Neural cell (in vitro differentiated cells): ENCODE results near the gene MBD5. TPM values are rescaled to one million over a fixed set of nuclear protein-coding genes. Genes with fewer than 3 reads are reported as not detected.
A peak's percentile ranks its signal among the peaks of the same experiment; 100 is the strongest.

Source experiments
- H2AFZ ChIP-seq: fragments of 200-600, 300-800 bp; sonication (generic), shearing (Covaris generic); 2 replicates; pipeline ENCODE4 v1.6.0; 2014; ENCODE audit warnings: low read depth, mild to moderate bottlenecking, antibody characterized with exemption, low read length, moderate library complexity
- H3F3A ChIP-seq: fragments of 200-600 bp; shearing (Covaris generic); 2 replicates; pipeline ENCODE4 v1.6.1; 2016; ENCODE audit warnings: mild to moderate bottlenecking, moderate library complexity, mixed read lengths, antibody characterized with exemption, low read length; ENCODE audit not compliant: insufficient read depth, poor library complexity, severe bottlenecking
- H3K27ac ChIP-seq: fragments of 200-600, 300-800 bp; sonication (generic), shearing (Covaris generic); 2 replicates; pipeline ENCODE4 v1.5.1; 2014; ENCODE audit warnings: mild to moderate bottlenecking, low read length, moderate library complexity
- H3K27me3 ChIP-seq: fragments of 300-800, 200-600 bp; sonication (generic), shearing (Covaris generic); 2 replicates; pipeline ENCODE4 v1.6.0; 2014; ENCODE audit warnings: mild to moderate bottlenecking, low read depth, low read length, moderate library complexity; ENCODE audit not compliant: insufficient read depth
- H3K36me3 ChIP-seq: fragments of 300-800, 200-600 bp; sonication (generic), shearing (Covaris generic); 2 replicates; pipeline ENCODE4 v1.5.1; 2014; ENCODE audit warnings: mild to moderate bottlenecking, antibody characterized with exemption, low read length, moderate library complexity; ENCODE audit not compliant: insufficient read depth
- H3K4me2 ChIP-seq: fragments of 300-800, 200-600 bp; sonication (generic), shearing (Covaris generic); 2 replicates; pipeline ENCODE4 v1.6.0; 2014; ENCODE audit warnings: mild to moderate bottlenecking, low read length
- H3K4me3 ChIP-seq: fragments of 300-800, 200-600 bp; sonication (generic), shearing (Covaris generic); 2 replicates; pipeline ENCODE4 v1.5.1; 2014; ENCODE audit warnings: mild to moderate bottlenecking, low read length, moderate library complexity
- H3K79me2 ChIP-seq: fragments of 200-600 bp; shearing (Covaris generic); replicated peaks from 2 replicates; pipeline ENCODE4 v1.6.0; 2014; ENCODE audit warnings: mild to moderate bottlenecking, low read length, moderate library complexity; ENCODE audit not compliant: insufficient read depth
- H3K9ac ChIP-seq: fragments of 300-800, 200-600 bp; sonication (generic), shearing (Covaris generic); 2 replicates; pipeline ENCODE4 v1.6.1; 2016; ENCODE audit warnings: mild to moderate bottlenecking, low read length, mixed read lengths
- H3K9me2 ChIP-seq: fragments of 200-600 bp; shearing (Covaris generic); 2 replicates; pipeline ENCODE4 v1.6.1; 2016; ENCODE audit warnings: mild to moderate bottlenecking, low read length, mixed read lengths; ENCODE audit not compliant: insufficient read depth
- H3K9me3 ChIP-seq: fragments of 200-600, 300-800 bp; sonication (generic), shearing (Covaris generic); 2 replicates; pipeline ENCODE4 v1.6.1; 2016; ENCODE audit warnings: mild to moderate bottlenecking, mixed run types, low read length, moderate library complexity, mixed read lengths
- H4K20me1 ChIP-seq: fragments of 200-600 bp; shearing (Covaris generic); 2 replicates; pipeline ENCODE4 v1.6.1; 2016; ENCODE audit warnings: mild to moderate bottlenecking, mixed run types; ENCODE audit not compliant: insufficient read depth
- EP300 ChIP-seq: fragments of 450-650 bp; conservative IDR thresholded peaks from 2 replicates; pipeline ENCODE4 v1.6.1; 2014; ENCODE audit warnings: antibody characterized with exemption, mild to moderate bottlenecking, moderate library complexity; ENCODE audit not compliant: poor library complexity, severe bottlenecking
- EZH2 ChIP-seq: fragments of 200-600, 300-800 bp; shearing (Covaris generic), sonication (generic); IDR thresholded peaks from 2 replicates; pipeline ENCODE4 v1.6.1; 2014; ENCODE audit warnings: antibody characterized with exemption, low read length, borderline replicate concordance, mild to moderate bottlenecking; ENCODE audit not compliant: insufficient read depth, poor library complexity, severe bottlenecking
- MXI1 ChIP-seq: fragments of 450-650 bp; conservative IDR thresholded peaks from 2 replicates; pipeline ENCODE4 v1.6.1; 2014; ENCODE audit warnings: antibody characterized with exemption, mild to moderate bottlenecking; ENCODE audit not compliant: poor library complexity, severe bottlenecking
- POLR2AphosphoS5 ChIP-seq: IDR thresholded peaks from 2 replicates; pipeline ENCODE4 v1.6.1; 2012
- RAD21 ChIP-seq: fragments of 450-650 bp; conservative IDR thresholded peaks from 2 replicates; pipeline ENCODE4 v1.6.1; 2014; ENCODE audit warnings: antibody characterized with exemption, mild to moderate bottlenecking, moderate library complexity
- SMC3 ChIP-seq: fragments of 450-650 bp; conservative IDR thresholded peaks from 2 replicates; pipeline ENCODE4 v1.6.1; 2014; ENCODE audit warnings: antibody characterized with exemption, mild to moderate bottlenecking, moderate library complexity; ENCODE audit not compliant: poor library complexity
- TAF1 ChIP-seq: IDR thresholded peaks from 2 replicates; pipeline ENCODE4 v1.6.1; 2012; ENCODE audit warnings: low read depth
- polyA plus RNA-seq: library from polyadenylated mRNA; depleted of rRNA; stranded (reverse); fragments of >200 nt; gene quantifications from 2 replicates; pipeline ENCODE4 v1.2.3, GENCODE V29; 2014
- TF ChIP-seq, protein P1 (sequence below): fragments of 450-650 bp; IDR thresholded peaks from 2 replicates; pipeline ENCODE4 v1.5.1; 2014; ENCODE audit warnings: antibody characterized with exemption, mild to moderate bottlenecking, moderate library complexity; ENCODE audit not compliant: poor library complexity, severe bottlenecking
- TF ChIP-seq, protein P2 (sequence below): IDR thresholded peaks from 2 replicates; pipeline ENCODE4 v1.6.1; 2012; ENCODE audit warnings: borderline replicate concordance

The MBD5 gene
- polyA plus RNA-seq, 1 donor from 2014 or later = 9.7 TPM

DNA sequence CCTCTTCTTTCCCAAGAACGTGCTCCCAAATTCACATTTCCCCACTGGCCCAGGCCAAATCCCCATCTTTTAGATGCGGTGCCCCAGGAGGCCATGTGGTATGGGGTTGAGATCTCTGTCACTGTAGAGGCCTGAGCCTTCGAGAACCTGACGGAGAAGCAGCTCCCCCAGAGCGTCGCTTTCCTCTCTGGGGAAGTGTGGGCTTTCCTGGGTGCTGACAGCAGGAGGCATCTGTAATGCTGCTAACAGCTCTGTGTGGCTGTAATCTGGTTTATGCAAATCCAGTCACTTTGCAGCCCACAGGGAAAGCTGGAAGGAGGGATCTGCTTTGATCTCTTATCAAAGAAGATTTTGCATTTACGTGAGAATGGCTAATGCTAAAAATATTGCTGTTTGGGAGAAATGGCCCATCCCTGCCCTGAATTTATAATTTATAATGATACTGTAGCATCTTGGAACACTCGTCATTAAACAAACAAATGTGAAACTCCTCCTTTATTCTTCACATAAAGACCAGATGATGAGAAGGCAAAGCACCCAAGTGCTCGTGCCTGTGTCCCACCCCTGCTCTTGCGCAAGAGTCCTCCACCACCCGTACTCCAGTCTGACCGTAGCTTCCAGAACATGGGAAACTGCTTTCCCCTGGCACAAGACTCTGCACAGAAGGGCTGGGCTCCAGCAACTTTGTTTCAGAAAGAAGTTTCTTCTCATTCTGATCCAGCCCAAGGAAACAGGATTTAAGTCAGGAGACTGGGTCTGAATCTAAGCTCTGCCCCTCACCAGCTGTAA is 513.7 kb downstream of the MBD5 start:
- Histone ChIP-seq H3K9ac (no peak overlapping the region), H3K79me2 (no peaks in the 10 kb centered on the region), H3K9me2 (no peaks in the 10 kb centered on the region), H3K27ac (no peak overlapping the region), H2AFZ (no peak overlapping the region), H3K27me3 (no peaks in the 10 kb centered on the region), H3K4me3 (no peak overlapping the region), H3K36me3 (no peaks in the 10 kb centered on the region), H3F3A (no peaks in the 10 kb centered on the region), H4K20me1 (no peaks in the 10 kb centered on the region), H3K4me2 (no peak overlapping the region), H3K9me3 (no peaks in the 10 kb centered on the region)
- TF ChIP-seq RAD21 (peak; percentile 29), SMC3 (peak; percentile 45), MXI1 (no peak), EZH2 (no peak)
- TF ChIP-seq, protein P1, sequence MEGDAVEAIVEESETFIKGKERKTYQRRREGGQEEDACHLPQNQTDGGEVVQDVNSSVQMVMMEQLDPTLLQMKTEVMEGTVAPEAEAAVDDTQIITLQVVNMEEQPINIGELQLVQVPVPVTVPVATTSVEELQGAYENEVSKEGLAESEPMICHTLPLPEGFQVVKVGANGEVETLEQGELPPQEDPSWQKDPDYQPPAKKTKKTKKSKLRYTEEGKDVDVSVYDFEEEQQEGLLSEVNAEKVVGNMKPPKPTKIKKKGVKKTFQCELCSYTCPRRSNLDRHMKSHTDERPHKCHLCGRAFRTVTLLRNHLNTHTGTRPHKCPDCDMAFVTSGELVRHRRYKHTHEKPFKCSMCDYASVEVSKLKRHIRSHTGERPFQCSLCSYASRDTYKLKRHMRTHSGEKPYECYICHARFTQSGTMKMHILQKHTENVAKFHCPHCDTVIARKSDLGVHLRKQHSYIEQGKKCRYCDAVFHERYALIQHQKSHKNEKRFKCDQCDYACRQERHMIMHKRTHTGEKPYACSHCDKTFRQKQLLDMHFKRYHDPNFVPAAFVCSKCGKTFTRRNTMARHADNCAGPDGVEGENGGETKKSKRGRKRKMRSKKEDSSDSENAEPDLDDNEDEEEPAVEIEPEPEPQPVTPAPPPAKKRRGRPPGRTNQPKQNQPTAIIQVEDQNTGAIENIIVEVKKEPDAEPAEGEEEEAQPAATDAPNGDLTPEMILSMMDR = peak; percentile 24

DNA sequence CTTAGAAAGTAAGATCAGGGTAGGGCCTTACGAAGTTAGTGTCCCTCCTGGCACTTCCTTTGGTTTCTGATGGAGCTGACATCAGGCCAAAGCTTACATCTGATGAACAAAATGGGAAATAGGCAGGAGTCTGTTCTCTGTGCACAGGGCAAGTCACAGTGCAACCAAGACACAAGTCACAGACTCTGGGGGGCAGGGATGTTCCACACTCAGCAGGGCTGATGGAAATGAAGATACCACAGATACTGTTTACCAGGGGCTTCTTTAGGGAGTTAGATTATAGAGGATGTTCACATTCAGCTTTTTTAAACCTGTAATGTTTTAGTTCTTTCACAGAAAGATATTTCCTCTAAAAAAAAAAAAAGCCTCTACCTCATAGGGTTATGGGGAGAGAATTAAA is 517.5 kb downstream of the MBD5 start:
- H3K9ac ChIP-seq = no peak overlapping the region
- H3K27ac ChIP-seq = no peak overlapping the region
- no peaks in the 10 kb centered on the region for H3K36me3 ChIP-seq
- H2AFZ ChIP-seq = no peak overlapping the region
- TF ChIP-seq MXI1 (no peak), EZH2 (no peak), TAF1 (no peak), RAD21 (no peak), SMC3 (no peak), EP300 (no peak), POLR2AphosphoS5 (no peak)
- TF ChIP-seq, protein P2, sequence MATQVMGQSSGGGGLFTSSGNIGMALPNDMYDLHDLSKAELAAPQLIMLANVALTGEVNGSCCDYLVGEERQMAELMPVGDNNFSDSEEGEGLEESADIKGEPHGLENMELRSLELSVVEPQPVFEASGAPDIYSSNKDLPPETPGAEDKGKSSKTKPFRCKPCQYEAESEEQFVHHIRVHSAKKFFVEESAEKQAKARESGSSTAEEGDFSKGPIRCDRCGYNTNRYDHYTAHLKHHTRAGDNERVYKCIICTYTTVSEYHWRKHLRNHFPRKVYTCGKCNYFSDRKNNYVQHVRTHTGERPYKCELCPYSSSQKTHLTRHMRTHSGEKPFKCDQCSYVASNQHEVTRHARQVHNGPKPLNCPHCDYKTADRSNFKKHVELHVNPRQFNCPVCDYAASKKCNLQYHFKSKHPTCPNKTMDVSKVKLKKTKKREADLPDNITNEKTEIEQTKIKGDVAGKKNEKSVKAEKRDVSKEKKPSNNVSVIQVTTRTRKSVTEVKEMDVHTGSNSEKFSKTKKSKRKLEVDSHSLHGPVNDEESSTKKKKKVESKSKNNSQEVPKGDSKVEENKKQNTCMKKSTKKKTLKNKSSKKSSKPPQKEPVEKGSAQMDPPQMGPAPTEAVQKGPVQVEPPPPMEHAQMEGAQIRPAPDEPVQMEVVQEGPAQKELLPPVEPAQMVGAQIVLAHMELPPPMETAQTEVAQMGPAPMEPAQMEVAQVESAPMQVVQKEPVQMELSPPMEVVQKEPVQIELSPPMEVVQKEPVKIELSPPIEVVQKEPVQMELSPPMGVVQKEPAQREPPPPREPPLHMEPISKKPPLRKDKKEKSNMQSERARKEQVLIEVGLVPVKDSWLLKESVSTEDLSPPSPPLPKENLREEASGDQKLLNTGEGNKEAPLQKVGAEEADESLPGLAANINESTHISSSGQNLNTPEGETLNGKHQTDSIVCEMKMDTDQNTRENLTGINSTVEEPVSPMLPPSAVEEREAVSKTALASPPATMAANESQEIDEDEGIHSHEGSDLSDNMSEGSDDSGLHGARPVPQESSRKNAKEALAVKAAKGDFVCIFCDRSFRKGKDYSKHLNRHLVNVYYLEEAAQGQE = no peak
- TF ChIP-seq, protein P1 = no peak
- no peaks in the 10 kb centered on the region for H4K20me1 ChIP-seq
- H3K9me2 ChIP-seq = no peaks in the 10 kb centered on the region
- no peaks in the 10 kb centered on the region for H3K79me2 ChIP-seq
- H3F3A ChIP-seq = no peaks in the 10 kb centered on the region
- no peak overlapping the region for H3K4me3 ChIP-seq
- H3K4me2 ChIP-seq = no peak overlapping the region
- H3K9me3 ChIP-seq = no peaks in the 10 kb centered on the region
- no peaks in the 10 kb centered on the region for H3K27me3 ChIP-seq
